ENCODE measurements around the gene UPK1B. TPM values are rescaled to one million over a fixed set of nuclear protein-coding genes. Genes with fewer than 3 reads are reported as not detected.

Gene UPK1B
- total RNA-seq, 1 experiment from 2014 or later: 1.0 TPM

DNA sequence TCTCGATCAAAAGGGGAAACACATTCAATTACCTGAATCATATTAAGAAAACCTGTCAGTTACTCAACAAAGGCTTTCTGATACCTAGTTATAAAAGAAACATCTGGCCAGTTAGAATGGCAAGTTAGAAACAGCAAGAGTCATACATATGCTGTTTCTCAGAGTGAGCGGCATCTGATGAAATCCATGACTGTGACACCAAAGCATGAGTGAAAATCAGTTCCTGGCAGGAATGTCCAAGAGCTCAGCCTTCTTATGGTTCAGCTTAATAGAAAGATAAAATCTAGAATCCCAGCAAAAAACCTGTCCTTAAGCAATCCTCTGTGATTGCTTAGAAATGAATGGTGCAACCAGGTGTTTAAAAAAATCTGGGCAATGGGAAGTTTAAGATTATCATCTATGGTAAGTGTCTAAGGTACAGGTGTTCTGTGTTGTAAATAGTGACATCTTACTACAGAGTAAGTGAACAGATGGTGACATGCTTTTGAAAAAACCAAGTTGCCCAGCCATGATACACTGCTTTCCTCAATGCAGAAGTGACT lies 48.5 kb downstream of the UPK1B start:
- Mint-ChIP-seq H3K36me3 (ENCODE audit: insufficient read depth in 1 of 3, low read depth in 3 of 3) (peaks cover 18 to 82% (median 73%) of the 10 kb centered on the region in 3 experiments; a peak in 6 of 7 replicates), H3K27ac (no peak overlapping the region), H3K9me3 (no peaks in the 10 kb centered on the region), H3K4me3 (no peak overlapping the region), H3K27me3 (ENCODE audit: low read depth) (no peaks in the 10 kb centered on the region), H3K4me1 (no peaks in the 10 kb centered on the region)
- Histone ChIP-seq H3K23ac (ENCODE audit: insufficient read length, low read depth, low read length) (no peak overlapping the region), H2AFZ (ENCODE audit: low read length) (no peak overlapping the region), H4K8ac (replicated peaks; ENCODE audit: insufficient read length, low read depth, low read length) (no peak overlapping the region), H3K79me1 (ENCODE audit: insufficient read depth, low read depth, low read length, poor library complexity, severe bottlenecking) (no peaks in the 10 kb centered on the region), H2AK5ac (ENCODE audit: insufficient read length, low read length) (no peak overlapping the region), H4K91ac (ENCODE audit: insufficient read length, low read depth, low read length) (no peak overlapping the region), H3K23me2 (ENCODE audit: insufficient read length, low read depth, low read length, poor library complexity, severe bottlenecking) (no peaks in the 10 kb centered on the region), H4K5ac (ENCODE audit: insufficient read length, low read depth, low read length) (no peak overlapping the region), H3T11ph (ENCODE audit: low read length) (no peak overlapping the region), H3K27me3 (ENCODE audit: insufficient read depth, low read length) (no peaks in the 10 kb centered on the region), H3K79me2 (ENCODE audit: insufficient read depth, low read length) (no peaks in the 10 kb centered on the region), H2BK15ac (ENCODE audit: low read depth, low read length) (no peak overlapping the region), H3K4ac (ENCODE audit: low read depth, low read length) (no peak overlapping the region), H3K14ac (ENCODE audit: insufficient read depth, low read length) (no peak overlapping the region), H3K27ac (ENCODE audit: insufficient read length, low read depth, low read length) (no peak overlapping the region), H3K18ac (ENCODE audit: insufficient read length, low read depth, low read length) (no peak overlapping the region), H3K4me2 (ENCODE audit: insufficient read depth, insufficient read length, low read length) (no peak overlapping the region), H2BK5ac (ENCODE audit: insufficient read length, low read length) (no peak overlapping the region), H3K56ac (ENCODE audit: insufficient read length, low read depth, low read length) (no peak overlapping the region), H2BK120ac (ENCODE audit: low read depth, low read length, poor library complexity, severe bottlenecking) (no peak overlapping the region), H4K20me1 (ENCODE audit: control insufficient read depth, insufficient read depth, insufficient read length) (no peaks in the 10 kb centered on the region), H3K4me1 (ENCODE audit: insufficient read depth, low read length) (no peaks in the 10 kb centered on the region), H3K9me3 (ENCODE audit: control insufficient read depth, low read depth, low read length) (no peaks in the 10 kb centered on the region), H2BK20ac (ENCODE audit: low read depth, low read length, poor library complexity, severe bottlenecking) (no peak overlapping the region), H3K9ac (ENCODE audit: extremely low read depth, insufficient read length, low read length) (no peak overlapping the region), H2BK12ac (ENCODE audit: insufficient read length, low read depth, low read length) (no peak overlapping the region)
- WGBS (ENCODE audit: extremely low coverage, insufficient read length, low lambda C conversion rate): no CpG with 5 or more reads among the region's 2 CpGs
- no peak for DNase-seq
- no peak for TF ChIP-seq CTCF (conservative IDR thresholded peaks at IDR 0.05)
